GM19452 (cell line): ENCODE measurements around the gene KHNYN.
"Not testable (repeated sequence)": the region's sequence is repeated elsewhere in the genome, so short reads cannot be mapped to it uniquely, and the experiment has no call there.

ENCODE experiments used
- ATAC-seq: cut with Tn5 transposase; IDR thresholded peaks from one replicate; pipeline ENCODE4 v1.9.1; 2021; ENCODE audit not compliant: unreplicated experiment

KHNYN gene

DNA sequence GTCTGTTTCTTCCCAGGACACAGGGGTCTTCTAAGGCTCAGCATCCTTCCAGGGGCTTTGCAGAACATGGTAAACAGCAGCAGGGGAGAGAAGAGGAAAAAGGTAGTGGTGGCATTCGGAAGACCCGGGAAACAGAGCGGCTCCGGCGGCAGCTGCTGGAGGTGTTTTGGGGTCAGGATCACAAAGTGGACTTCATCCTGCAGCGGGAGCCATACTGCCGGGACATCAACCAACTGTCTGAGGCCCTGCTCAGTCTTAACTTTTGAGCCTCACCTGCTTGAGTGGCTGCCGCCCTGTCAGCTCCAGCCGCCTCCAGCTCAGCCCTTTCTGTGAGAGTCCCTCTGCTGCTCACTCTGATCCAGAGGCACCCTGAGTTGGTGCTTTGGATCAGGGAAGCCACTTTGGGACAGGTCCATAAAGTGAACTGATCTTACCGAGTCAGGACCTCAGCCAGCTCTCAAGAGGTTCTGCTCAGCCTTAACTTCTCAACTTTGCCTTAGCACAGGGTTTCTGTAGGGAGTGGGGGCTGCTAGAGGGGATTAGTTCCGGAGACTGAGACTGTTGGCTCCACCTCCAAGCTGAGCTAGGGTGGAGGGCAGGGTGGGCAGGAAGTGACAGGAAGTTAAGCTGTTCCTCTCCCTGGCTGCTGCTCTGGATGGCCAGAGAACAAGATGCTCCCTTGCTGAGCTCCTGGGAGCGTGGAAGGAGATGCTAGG is 7.4 kb downstream of the KHNYN start:
- no peak for ATAC-seq

DNA sequence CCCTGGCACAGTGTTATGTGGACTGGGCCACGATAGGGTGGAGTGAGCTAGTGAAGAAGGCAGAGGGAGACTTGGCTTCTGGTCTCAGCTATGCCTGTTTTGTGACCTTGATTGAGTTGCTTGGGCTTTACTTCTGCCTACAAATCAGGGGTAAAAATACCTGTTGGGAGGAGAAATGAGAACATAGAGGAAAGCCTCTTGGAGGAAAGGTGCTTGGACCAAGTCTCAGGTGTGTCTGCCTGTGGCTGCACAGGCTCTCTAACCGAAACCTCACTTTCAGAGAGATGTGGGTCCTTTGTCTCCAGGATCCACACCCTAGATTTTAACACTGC is 7.9 kb downstream of the KHNYN start:
- no peak for ATAC-seq

DNA sequence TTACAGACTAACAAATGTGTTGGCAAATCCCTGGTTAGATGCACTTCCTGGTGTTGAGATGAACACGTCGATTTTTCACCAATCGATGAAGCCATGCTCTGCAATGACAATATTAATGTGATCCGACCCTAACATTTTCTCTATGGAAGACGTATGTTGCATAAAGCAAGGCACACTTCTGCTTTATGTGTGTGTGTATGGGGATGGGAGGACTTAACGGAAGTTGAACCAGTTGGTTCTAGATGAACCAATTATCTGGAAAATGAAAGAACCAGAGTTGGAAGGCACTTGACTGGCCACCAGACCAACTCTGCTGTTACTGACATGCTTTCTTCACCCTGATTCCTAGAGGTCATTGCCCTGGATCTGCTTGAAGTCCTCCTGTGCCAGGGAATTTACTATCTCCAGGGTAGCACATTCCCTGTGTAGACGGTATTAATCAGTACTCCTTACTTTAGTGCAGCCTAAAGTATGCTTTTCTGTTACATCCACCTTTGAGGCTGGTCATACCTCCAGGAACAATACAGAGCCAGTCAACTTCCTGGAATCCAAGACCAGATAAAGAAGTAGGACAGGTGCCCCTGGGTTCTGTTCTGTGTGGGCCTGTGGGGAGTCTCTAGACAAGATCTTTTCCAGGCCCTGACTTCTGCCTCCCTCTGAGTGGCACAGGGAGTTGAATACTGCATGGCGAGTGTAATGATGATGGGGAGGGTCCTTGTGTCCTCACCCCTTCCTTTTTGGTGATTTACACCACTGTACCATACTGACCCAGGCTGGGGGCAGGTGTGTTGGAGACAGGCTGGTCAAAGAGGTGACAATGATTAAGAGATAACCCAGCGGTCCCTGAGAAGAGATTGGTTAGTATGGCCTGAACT is 8.7 kb downstream of the KHNYN start:
- ATAC-seq, result no peak

DNA sequence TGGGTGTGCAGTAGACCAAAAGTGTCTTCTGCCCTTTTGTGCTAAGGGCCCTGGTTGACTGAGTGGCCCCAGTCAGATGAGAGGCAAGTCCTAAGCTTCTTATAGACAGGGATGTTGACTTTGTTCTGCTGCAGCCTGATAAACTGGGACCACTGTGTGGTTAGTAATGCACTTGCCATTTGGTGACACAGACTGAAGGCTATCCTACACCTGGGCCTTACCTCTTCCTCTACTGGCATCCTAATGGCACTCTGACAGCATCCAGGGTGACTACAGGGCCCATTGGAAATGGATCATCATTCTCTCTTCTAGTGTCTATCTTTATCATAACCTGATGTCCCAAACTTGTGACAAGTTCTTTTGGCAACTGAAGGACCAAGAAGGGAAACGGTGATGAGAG is 9.5 kb downstream of the KHNYN start:
- ATAC-seq, result no peak

DNA sequence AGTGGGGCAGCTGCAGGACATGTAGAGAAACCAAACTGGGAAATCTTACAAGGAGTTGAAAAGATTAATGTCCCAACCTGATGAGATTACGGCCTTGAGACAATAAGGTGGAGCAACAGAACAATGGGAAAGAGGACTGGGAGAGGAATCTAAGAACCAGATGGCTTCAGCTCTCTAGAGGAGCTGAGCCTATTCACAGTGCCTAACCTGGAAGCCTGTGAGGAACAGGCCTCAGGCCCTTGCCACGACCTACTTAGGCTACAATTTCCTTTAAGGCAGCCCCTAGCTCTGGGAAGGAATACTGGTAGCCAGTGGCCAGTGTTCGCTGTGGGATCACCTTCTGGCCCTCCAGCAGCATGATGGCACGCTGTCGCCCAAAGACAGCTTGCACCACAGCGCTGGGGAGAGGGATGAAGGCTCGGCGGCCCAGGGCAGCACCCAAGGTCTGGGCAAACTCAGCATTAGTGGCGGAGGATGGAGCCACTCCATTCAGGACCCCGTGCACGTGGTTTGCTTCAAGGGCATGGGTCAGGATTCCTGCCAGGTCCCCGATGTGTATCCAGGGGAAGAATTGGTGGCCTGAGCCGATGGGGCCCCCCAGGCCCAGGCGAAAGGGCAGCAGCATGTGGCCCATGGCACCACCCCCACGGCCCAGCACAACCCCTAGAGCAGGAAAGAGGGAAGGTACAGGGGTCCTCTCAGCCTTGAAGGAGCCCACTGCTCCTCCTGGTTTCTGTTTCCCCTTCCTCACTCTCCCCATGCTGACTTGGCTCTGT is 10.3 kb downstream of the KHNYN start:
- no peak for ATAC-seq

DNA sequence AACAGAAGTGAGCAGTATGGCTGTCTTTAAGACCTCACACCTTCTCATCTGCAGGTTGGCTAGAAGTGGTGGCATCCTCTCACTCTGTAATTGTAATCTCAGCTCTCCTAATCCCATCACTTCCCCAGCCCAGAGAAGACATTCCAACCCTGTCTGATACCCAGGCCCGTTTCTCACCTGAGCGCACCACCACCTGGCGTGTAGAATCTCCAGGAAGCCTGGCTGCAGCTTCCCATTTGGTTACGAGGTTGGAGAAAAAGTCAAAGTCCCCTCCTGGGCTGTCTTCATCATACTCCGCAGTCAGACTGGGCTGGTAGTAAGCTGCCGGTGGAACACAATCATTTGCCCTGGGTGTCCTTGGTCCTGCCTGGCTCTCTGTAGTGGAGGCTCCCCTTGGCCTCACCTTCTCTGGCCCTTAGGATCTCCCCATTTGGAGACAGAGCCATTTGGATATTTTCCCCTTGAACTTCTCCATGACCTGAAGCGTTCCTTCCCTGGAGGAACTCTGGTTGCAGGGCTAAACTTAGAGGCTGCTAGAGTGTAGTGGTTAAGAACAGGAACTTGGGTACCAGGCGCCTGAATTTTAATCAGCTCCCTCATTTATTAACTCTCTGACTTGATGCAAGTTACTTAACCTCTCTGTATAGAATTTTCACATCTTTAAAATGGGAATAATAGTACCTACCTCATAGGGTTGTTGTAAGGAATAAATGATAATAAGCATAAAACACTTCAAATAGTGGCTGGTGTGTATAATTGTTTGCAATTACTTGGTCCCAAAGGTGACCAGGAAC is 11.0 kb downstream of the KHNYN start:
- ATAC-seq, result no peak

DNA sequence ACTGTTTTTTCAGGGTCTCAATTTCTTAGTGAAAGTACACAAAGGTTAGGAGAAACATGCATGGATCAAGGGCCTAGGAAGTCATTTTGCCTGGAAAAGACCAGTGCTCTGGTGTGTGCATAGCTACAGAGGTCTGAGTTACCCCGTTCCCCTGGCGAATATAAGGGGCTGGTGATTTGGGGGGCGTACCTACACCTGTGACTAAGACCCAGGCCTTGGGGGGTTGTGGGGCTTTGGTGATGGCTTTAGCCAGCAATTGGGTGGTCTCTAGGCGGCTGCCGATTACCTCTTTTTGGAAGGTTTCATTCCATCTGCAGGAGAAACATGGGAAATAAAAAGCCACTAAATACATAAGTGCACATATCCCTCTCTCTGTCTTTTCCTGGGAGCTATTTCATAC is 11.7 kb downstream of the KHNYN start:
- ATAC-seq, result no peak

DNA sequence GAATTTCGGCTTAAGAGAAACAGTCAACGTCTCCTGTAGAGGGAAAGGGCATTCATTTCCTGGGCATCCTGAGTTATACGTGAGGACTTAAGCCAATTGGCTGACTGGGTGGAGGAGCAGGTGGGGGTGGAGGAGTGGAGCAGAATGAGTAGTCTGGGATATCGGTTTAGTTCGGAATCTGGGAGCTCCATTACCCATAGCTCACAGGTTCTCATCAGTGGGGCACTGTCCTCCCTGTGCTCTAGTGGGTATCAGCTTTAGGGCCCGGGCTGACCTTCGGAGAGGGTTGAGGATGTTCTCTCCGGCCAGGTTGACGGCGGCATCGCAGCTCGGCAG is 12.1 kb downstream of the KHNYN start:
- no peak for ATAC-seq

DNA sequence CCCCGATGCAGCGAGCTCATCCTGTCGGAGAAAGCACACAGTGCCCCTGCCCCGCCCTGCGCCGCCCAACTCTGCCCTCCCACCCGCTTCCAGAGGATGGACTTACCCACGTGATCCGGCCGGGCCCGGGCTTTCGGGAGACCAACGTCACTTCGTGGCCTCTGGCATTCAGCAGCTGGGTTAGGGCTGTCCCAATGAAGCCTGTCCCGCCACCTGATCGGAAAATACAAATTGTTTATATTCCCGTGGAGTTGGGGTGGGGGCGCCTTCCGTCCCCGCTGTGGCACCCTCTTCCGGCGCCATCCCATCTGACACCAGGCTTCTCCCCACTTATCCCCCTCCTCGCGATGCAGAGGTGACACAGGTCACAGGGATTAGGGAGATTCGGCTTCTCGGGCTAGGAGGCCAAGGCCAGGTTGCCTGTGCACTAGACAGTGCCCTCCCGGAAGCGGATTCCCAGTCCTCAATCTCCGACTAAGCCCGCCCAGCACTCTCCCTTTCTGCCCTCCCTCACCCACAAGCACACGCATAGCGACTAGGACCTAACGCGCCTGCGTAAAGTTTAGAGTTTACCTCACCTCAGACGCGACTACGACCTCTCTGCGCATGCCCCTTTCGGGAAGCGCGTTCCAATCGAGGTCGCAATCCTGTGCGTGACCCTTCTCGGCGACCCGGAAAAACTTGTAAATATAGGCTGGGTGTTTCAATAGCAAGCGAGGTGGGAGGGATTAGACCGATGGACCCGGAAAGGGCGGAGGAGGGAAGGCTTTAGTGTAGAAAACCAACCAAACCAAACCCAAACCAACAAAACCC is 12.7 kb downstream of the KHNYN start, which contains the start of gene SDR39U1:
Gene SDR39U1 (minus strand): TSS at position 537 of the 813 bp plus-strand sequence. CDS start 7 bp downstream, at position 530.
- peak; percentile 88 for ATAC-seq

DNA sequence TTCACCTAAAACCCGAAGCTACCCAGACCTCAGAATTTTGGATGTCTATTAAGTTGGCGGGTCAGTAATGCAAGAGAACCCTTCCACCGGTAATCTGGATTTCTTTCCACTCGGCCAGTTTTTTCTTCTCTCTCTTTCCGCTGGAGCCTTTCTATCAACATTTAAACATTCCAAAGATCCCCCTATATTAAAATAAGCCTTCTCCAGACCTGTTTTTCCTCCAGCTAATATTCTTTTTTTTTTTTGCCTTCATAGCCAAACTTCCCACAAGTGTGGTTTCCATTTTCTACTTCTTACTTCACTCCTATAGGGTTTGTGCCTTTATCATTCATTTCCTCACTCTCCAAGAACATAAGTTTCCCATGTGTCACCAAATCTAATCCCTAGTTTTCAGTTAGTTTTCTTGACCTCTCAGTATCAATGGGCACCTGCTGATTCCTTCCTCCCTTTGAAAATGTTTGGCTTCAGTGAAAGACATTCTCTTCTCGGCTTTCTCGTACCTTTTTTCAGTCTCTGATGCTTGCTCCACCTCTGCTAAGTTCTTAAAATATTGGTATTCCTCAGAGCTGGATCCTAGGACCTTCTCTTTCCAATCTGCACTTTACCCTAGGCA is 13.4 kb downstream of the KHNYN start:
- no peak for ATAC-seq

DNA sequence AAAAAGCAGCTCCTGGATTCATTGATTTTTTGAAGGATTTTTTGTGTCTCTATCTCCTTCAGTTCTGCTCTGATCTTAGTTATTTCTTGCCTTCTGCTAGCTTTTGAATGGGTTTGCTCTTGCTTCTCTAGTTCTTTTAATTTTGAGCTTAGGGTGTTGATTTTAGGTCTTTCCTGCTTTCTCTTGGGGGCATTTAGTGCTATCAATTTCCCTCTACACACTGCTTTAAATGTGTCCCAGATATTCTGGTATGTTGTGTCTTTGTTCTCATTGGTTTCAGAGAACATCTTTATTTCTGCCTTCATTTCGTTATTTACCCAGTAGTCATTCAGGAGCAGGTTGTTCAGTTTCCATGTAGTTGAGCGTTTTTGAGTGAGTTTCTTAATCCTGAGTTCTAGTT is 21.1 kb downstream of the KHNYN start:
- not testable (repeated sequence) for ATAC-seq

DNA sequence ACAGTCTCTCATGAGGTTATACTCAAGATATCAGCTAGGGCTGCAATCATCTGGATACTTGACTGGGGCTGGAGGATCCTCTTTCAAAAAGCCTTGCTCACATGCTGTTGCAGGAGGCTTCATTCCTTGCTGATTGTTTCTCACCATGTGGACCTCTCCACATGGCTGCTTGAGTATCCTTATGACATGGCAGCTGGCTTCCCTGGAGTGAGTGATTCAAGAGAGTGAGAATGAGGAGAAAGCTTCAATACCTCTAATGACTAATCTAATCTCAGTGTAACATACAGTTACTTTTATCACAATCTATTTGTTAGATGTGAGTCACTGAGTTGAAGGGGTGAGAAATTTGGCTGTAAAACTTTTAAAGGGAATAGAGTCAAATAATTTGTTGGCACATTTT is 27.2 kb downstream of the KHNYN start:
- no peak for ATAC-seq

DNA sequence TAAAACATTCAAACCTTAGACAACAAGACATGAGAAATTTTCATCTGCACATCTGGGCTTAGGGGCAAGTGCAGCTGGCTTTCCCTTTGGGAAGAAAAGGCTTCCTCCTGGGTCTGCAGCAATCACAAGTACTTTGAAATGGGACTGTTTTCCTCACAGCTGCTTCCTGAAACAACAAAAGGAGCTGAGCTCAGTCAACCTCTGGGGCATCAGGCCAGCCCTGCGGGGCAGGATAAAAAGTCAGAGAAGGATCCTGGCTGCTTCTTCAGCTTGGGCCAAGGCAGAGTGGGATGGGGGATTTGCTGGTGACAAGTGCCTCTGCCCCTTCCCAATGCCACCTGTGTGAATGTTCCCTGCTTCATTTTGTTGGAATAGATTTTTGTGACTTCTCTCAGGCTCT is 29.0 kb downstream of the KHNYN start:
- no peak for ATAC-seq

DNA sequence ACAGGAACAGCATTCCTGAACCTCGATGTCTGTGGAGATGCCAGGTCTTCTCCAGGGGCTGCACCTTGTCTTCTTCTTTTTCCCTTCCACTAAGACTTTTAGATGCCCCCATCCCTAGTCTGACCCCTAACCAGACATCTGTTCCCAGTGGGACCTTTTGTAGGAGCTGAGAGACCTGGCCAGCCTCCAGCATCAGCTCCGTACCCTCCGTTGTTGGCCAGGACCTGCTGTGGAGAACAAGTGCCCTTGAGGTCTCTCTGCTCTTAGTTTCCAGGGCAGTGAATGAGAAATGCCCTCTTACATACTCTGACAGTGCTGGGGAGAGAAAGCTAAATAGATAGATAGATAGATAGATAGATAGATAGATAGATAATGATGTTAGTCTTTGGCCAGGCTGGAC is 29.6 kb downstream of the KHNYN start:
- ATAC-seq, result no peak

DNA sequence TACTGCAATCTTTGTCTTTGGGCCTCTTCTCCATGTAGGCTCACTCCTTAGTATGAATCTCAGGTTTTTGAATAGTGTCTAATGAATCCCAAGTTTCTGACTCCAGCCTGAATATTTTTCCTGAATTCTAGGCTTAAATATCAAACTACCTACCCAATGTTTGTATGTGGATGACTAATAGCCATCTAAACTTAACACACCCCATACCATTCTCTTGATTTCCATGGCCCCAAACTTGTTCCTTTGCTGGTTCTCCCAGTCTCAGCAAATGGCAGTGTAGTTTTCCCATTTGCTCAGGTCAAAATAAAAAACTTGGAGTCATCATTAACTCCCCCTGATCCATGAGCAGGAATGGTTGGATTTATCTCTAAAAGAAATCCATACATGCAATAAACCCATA is 31.6 kb downstream of the KHNYN start:
- no peak for ATAC-seq

DNA sequence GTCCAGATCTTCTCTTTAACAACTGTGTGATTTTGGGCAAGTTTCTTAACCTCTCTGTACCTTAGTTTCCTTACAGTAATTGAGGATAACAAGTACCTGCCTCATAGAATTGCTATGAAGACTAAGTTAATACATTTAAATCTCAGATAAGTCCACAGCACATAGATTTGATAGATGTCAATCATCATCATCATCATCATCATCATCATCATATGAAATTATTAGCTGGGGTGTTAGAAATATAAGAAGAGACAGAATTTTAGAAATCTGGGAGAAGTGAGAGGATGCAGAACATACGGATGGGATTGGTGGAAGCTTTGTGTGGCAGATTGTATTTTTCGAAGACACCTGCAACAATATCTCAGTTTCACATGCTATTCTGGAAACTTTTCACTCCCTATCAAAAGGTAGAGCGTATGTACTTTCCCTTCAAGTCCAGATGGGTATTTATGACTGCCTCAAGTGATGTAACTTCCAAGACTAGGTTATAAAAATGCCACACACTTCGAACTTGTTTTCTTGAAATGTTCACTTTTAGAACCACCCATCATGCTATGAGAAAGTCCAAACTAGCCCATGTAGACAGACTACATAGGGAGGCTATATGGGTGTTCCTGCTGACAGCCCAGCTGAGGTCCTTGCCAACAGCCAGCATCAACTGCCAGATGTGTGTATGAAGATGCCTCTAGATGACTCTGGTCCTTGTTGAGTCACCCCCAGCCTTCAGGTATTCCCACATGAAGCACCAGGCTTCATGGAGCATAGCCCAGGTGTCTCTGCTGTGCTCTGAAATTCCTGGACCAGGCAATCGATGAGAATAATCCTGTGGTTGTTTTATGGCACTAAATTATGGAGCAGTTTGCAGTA is 33.5 kb downstream of the KHNYN start:
- no peak for ATAC-seq

DNA sequence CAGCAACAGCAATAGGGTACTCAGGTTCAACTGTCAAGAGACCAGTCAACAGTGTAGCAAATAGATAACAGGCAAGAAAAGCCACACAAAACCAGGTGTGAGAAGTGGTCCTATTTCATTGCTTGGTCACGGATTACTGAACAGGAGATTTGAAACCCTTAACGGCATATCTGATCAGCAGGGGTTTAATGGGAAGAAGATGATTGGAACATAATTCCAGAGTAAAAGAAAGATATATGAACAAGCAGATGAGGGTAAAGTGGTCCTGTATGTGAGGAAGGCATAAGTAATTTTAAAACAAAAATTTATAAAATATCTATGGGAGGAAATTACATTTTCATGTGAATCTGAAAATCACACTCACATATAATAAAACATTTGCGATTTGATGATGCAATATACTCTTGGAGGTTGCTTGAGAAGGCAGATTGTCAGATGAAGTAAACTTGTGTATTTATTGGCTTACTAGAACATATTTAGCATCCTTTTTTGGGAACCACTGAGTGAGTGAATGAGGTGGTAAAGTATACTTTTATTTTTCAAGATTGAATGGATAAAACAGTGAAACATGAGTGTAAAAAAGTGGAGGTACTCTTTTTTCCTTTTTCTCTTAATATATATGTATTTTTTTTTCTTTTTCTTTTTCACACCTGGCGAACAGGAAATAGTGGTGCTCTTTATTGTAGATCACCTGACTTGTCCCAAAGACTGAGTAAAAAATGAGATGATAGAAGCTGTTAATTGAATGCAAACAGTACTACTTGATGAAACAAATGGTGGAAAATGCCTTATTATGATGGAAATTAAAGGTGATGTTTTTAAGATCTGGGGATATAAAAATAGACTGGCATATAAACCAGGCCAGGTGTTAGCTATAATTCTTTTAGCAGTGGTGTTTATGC is 34.4 kb downstream of the KHNYN start:
- ATAC-seq, result no peak

DNA sequence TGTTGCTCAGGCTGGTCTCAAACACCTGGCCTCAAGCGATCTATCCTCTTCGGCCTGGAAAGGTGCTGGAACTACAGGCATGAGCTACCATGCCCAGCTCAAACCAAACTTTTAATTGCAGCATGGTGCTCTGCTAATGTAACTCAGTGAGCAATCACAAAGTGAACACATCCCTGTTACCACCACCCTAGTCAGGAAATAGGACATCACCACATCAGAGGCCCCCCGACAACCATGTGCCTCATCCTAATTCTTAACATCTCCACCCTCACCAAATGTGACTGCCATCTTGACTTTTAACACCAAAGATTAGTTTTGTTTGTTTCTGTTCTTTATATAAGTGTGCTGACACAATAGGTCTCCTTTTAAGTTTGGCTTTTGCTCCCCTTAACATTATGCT is 35.6 kb downstream of the KHNYN start:
- no peak for ATAC-seq
